HG03139 (cell line): ENCODE measurements around the gene OSBPL2.

Experiments used
- ATAC-seq: cut with Tn5 transposase; IDR thresholded peaks from one replicate; pipeline ENCODE4 v1.9.1; 2021; ENCODE audit not compliant: unreplicated experiment

OSBPL2 gene

GRCh38 chr20:62234339-62234738 is 4.0 kb upstream of the OSBPL2 start:
- no peak for ATAC-seq

GRCh38 chr20:62235001-62235776 is 3.1 kb upstream of the OSBPL2 start:
- ATAC-seq: no peak

- no peak for ATAC-seq
Measured at GRCh38 chr20:62235777-62236157, 2.6 kb upstream of the OSBPL2 start.

- ATAC-seq: no peak
Measured at GRCh38 chr20:62236200-62236599, 2.1 kb upstream of the OSBPL2 start.

- no peak for ATAC-seq
Measured at GRCh38 chr20:62236766-62237513, 1.4 kb upstream of the OSBPL2 start.

- ATAC-seq: no peak
Measured at GRCh38 chr20:62237514-62237800, 864 bp upstream of the OSBPL2 start.

GRCh38 chr20:62238569-62239277 is 402 bp downstream of the OSBPL2 start:
- no peak for ATAC-seq

- no peak for ATAC-seq
Measured at GRCh38 chr20:62239278-62239879, 1.1 kb downstream of the OSBPL2 start.

GRCh38 chr20:62240020-62240685 is 1.8 kb downstream of the OSBPL2 start:
- ATAC-seq: no peak

GRCh38 chr20:62241506-62241905 is 3.2 kb downstream of the OSBPL2 start:
- no peak for ATAC-seq

- no peak for ATAC-seq
Measured at GRCh38 chr20:62242176-62242575, 3.9 kb downstream of the OSBPL2 start.

- ATAC-seq: no peak
Measured at GRCh38 chr20:62243106-62243505, 4.8 kb downstream of the OSBPL2 start.

- no peak for ATAC-seq
Measured at GRCh38 chr20:62243906-62244515, 5.7 kb downstream of the OSBPL2 start.

GRCh38 chr20:62244644-62245108 is 6.4 kb downstream of the OSBPL2 start:
- ATAC-seq: no peak

GRCh38 chr20:62245911-62246280 is 7.6 kb downstream of the OSBPL2 start:
- no peak for ATAC-seq

- no peak for ATAC-seq
Measured at GRCh38 chr20:62246431-62246830, 8.1 kb downstream of the OSBPL2 start.

- no peak for ATAC-seq
Measured at GRCh38 chr20:62246872-62247652, 8.7 kb downstream of the OSBPL2 start.

- ATAC-seq: no peak
Measured at GRCh38 chr20:62248890-62249560, 10.7 kb downstream of the OSBPL2 start.

- no peak for ATAC-seq
Measured at GRCh38 chr20:62252342-62252966, 14.1 kb downstream of the OSBPL2 start.
